GM19467 (cell line): ENCODE data around the gene TNFRSF25.

Experiments used
- ATAC-seq: cut with Tn5 transposase; IDR thresholded peaks from one replicate; pipeline ENCODE4 v1.9.1; 2021; ENCODE audit warnings: mild to moderate bottlenecking, moderate library complexity; ENCODE audit not compliant: unreplicated experiment

The TNFRSF25 gene

GRCh38 chr1:6488602-6489382 is 22.8 kb upstream of the TNFRSF25 start:
- no peak for ATAC-seq

GRCh38 chr1:6487804-6488484 is 22.0 kb upstream of the TNFRSF25 start:
- no peak for ATAC-seq

GRCh38 chr1:6486433-6487011 is 20.5 kb upstream of the TNFRSF25 start:
- no peak for ATAC-seq

- no peak for ATAC-seq
Observed at GRCh38 chr1:6485168-6486101, 19.5 kb upstream of the TNFRSF25 start.

GRCh38 chr1:6484826-6485167 is 18.8 kb upstream of the TNFRSF25 start:
- ATAC-seq: no peak

- no peak for ATAC-seq
Observed at GRCh38 chr1:6483761-6484117, 17.8 kb upstream of the TNFRSF25 start.

- no peak for ATAC-seq
Observed at GRCh38 chr1:6483017-6483760, 17.2 kb upstream of the TNFRSF25 start.

GRCh38 chr1:6481820-6482219 is 15.8 kb upstream of the TNFRSF25 start:
- ATAC-seq: no peak

GRCh38 chr1:6477039-6477820 is 11.3 kb upstream of the TNFRSF25 start:
- ATAC-seq: no peak

- no peak for ATAC-seq
Observed at GRCh38 chr1:6476483-6476882, 10.5 kb upstream of the TNFRSF25 start.

GRCh38 chr1:6475381-6476133 is 9.6 kb upstream of the TNFRSF25 start:
- no peak for ATAC-seq

- no peak for ATAC-seq
Observed at GRCh38 chr1:6474815-6475282, 8.9 kb upstream of the TNFRSF25 start.

- ATAC-seq: no peak
Observed at GRCh38 chr1:6473974-6474814, 8.2 kb upstream of the TNFRSF25 start.

GRCh38 chr1:6473156-6473555 is 7.2 kb upstream of the TNFRSF25 start:
- no peak for ATAC-seq

- ATAC-seq: no peak
Observed at GRCh38 chr1:6472391-6472790, 6.4 kb upstream of the TNFRSF25 start.

- ATAC-seq: no peak
Observed at GRCh38 chr1:6471970-6472368, 6.0 kb upstream of the TNFRSF25 start.

GRCh38 chr1:6471086-6471969 is 5.4 kb upstream of the TNFRSF25 start:
- ATAC-seq: no peak
